Measurements from ENCODE around the gene RNF41.

DNA sequence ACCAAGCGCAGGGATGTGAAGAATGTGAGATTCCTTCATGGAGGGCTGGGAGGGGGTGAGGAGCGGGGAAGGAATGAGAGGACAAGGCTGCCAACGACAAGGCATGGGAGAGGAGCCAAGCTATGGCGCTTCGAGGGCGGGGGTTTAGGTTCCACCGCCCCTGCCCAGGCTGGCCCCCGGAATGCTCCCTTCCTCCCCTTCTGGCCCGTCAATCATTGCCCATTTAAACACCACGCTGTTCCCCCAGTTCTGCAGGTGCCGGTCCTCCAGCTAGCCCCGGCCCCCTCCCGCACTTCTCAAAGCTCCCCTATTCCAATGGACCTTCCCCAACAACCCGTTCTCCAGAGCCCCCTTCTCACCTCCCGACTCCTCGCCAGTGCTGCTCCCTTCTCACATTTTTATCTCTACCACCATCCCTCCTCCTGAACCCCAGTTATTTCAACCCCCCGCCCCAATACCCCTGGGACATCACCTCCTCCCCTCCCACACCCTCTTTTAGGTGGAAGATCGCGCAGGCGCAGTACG, 428 bp downstream of the RNF41 start:
- no peak for TF ChIP-seq POLR2A (IDR thresholded peaks at IDR 0.05)
- TF ChIP-seq, protein P1, sequence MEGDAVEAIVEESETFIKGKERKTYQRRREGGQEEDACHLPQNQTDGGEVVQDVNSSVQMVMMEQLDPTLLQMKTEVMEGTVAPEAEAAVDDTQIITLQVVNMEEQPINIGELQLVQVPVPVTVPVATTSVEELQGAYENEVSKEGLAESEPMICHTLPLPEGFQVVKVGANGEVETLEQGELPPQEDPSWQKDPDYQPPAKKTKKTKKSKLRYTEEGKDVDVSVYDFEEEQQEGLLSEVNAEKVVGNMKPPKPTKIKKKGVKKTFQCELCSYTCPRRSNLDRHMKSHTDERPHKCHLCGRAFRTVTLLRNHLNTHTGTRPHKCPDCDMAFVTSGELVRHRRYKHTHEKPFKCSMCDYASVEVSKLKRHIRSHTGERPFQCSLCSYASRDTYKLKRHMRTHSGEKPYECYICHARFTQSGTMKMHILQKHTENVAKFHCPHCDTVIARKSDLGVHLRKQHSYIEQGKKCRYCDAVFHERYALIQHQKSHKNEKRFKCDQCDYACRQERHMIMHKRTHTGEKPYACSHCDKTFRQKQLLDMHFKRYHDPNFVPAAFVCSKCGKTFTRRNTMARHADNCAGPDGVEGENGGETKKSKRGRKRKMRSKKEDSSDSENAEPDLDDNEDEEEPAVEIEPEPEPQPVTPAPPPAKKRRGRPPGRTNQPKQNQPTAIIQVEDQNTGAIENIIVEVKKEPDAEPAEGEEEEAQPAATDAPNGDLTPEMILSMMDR (IDR thresholded peaks at IDR 0.05), result no peak
